GM19463 (cell line): ENCODE data around the gene RTF2.

Experiments used
- ATAC-seq: cut with Tn5 transposase; IDR thresholded peaks from one replicate; pipeline ENCODE4 v1.9.1; 2021; ENCODE audit warnings: mild to moderate bottlenecking, moderate library complexity; ENCODE audit not compliant: unreplicated experiment

RTF2 gene

GRCh38 chr20:56468316-56469076 lies at the start of gene RTF2:
RTF2 (plus strand) TSS chr20:56468627; CDS start chr20:56468698, 71 bp downstream.
- ATAC-seq, result peak; percentile 98

- no peak for ATAC-seq
These were observed 48.4 kb upstream of the RTF2 start for GRCh38 chr20:56420028-56420427.

- no peak for ATAC-seq
These were observed 47.3 kb upstream of the RTF2 start for GRCh38 chr20:56420940-56421688.

- ATAC-seq, result no peak
These were observed 46.2 kb upstream of the RTF2 start for GRCh38 chr20:56422076-56422823.

GRCh38 chr20:56422824-56423189 lies 45.6 kb upstream of the RTF2 start:
- ATAC-seq, result no peak

- ATAC-seq, result no peak
These were observed 45.2 kb upstream of the RTF2 start for GRCh38 chr20:56423211-56423610.

GRCh38 chr20:56423886-56424285 lies 44.5 kb upstream of the RTF2 start:
- no peak for ATAC-seq

- ATAC-seq, result no peak
These were observed 43.5 kb upstream of the RTF2 start for GRCh38 chr20:56424931-56425330.

- ATAC-seq, result no peak
These were observed 42.4 kb upstream of the RTF2 start for GRCh38 chr20:56426026-56426425.

- no peak for ATAC-seq
These were observed 41.5 kb upstream of the RTF2 start for GRCh38 chr20:56426926-56427325.

GRCh38 chr20:56427797-56428196 lies 40.6 kb upstream of the RTF2 start:
- no peak for ATAC-seq

GRCh38 chr20:56428410-56428809 lies 40.0 kb upstream of the RTF2 start:
- ATAC-seq, result no peak

GRCh38 chr20:56428881-56429280 lies 39.5 kb upstream of the RTF2 start:
- no peak for ATAC-seq

- no peak for ATAC-seq
These were observed 38.9 kb upstream of the RTF2 start for GRCh38 chr20:56429502-56429901.

- no peak for ATAC-seq
These were observed 38.5 kb upstream of the RTF2 start for GRCh38 chr20:56429941-56430340.

GRCh38 chr20:56430461-56430860 lies 38.0 kb upstream of the RTF2 start:
- no peak for ATAC-seq

GRCh38 chr20:56430957-56431356 lies 37.5 kb upstream of the RTF2 start:
- ATAC-seq, result no peak

GRCh38 chr20:56431471-56431870 lies 37.0 kb upstream of the RTF2 start:
- ATAC-seq, result no peak

- ATAC-seq, result no peak
These were observed 35.1 kb upstream of the RTF2 start for GRCh38 chr20:56433221-56433879.

GRCh38 chr20:56433880-56434255 lies 34.6 kb upstream of the RTF2 start:
- no peak for ATAC-seq
